H1 (cell line): ENCODE measurements around the gene STAT4. TPM values are rescaled to one million over a fixed set of nuclear protein-coding genes. Genes with fewer than 3 reads are reported as not detected.

ENCODE experiments used
- CBX5 ChIP-seq: fragments of 300-800, 300-1000 bp; sonication (generic); IDR thresholded peaks from 2 replicates; pipeline ENCODE4 v1.7.1; 2016; ENCODE audit warnings: antibody characterized with exemption, low read length, low read depth
- CREB1 ChIP-seq: IDR thresholded peaks from 2 replicates; pipeline ENCODE4 v1.6.1; 2012; ENCODE audit warnings: inconsistent platforms
- RNF2 ChIP-seq: fragments of 200-900, 300-1000 bp; sonication (generic); IDR thresholded peaks from 2 replicates; pipeline ENCODE4 v1.7.1; 2016; ENCODE audit warnings: borderline replicate concordance, low read depth, mild to moderate bottlenecking, antibody characterized with exemption, low read length; ENCODE audit not compliant: poor library complexity, severe bottlenecking; ENCODE audit errors: missing control alignments
- polyA plus RNA-seq, 7 experiments: library from polyadenylated mRNA; depleted of rRNA in 3 of 7; stranded (reverse) in 5 of 7; unstranded in 2 of 7; fragments of >200 nt in 5 of 7; fragments of 200-250 nt in 2 of 7; gene quantifications; 1 replicate in 5 of 7; 2 replicates in 1 of 7; 4 replicates in 1 of 7; pipeline versions ENCODE4 v1.2.1 to v1.2.3, GENCODE V29; 2011 to 2013; ENCODE audit warnings: missing spikeins in 2 of 7, mixed read lengths in 2 of 7
- total RNA-seq: library from RNA; stranded (reverse); fragmentation: NEBNext Ultra II Directional; extraction: Animal tissue kit (Norgen Biotek cat#: 25700); gene quantifications from 2 replicates; pipeline ENCODE4 v1.2.1, GENCODE V29; 2021
- TF ChIP-seq, protein P1 (sequence below), 3 experiments: IDR thresholded peaks; 1 replicate in 2 of 3; 2 replicates in 1 of 3; pipeline versions ENCODE4 v1.5.1 to v1.6.1; 2011; ENCODE audit warnings: low read length in 3 of 3, mild to moderate bottlenecking in 3 of 3, inconsistent platforms in 2 of 3, low read depth in 1 of 3, moderate library complexity in 1 of 3; ENCODE audit not compliant: insufficient read depth in 1 of 3; ENCODE audit errors: control extremely low read depth in 1 of 3

STAT4 gene
- total and polyA plus RNA-seq, 2 of the 8 experiments (the other 6 are each of a cell fraction or from before 2014, with no cell fraction given): 0.36 to 0.63 TPM

GRCh38 chr2:191015831-191016230 lies 135.0 kb downstream of the STAT4 start (continued):
- TF ChIP-seq, protein P1, sequence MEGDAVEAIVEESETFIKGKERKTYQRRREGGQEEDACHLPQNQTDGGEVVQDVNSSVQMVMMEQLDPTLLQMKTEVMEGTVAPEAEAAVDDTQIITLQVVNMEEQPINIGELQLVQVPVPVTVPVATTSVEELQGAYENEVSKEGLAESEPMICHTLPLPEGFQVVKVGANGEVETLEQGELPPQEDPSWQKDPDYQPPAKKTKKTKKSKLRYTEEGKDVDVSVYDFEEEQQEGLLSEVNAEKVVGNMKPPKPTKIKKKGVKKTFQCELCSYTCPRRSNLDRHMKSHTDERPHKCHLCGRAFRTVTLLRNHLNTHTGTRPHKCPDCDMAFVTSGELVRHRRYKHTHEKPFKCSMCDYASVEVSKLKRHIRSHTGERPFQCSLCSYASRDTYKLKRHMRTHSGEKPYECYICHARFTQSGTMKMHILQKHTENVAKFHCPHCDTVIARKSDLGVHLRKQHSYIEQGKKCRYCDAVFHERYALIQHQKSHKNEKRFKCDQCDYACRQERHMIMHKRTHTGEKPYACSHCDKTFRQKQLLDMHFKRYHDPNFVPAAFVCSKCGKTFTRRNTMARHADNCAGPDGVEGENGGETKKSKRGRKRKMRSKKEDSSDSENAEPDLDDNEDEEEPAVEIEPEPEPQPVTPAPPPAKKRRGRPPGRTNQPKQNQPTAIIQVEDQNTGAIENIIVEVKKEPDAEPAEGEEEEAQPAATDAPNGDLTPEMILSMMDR (IDR thresholded peaks at IDR 0.05; ENCODE audit: control extremely low read depth in 1 of 3, insufficient read depth in 1 of 3, low read depth in 1 of 3, low read length in 3 of 3): no peak
- TF ChIP-seq CBX5 (no peak), RNF2 (no peak), CREB1 (no peak)
